ENCODE data around the gene INPP4B. TPM values are rescaled to one million over a fixed set of nuclear protein-coding genes. Genes with fewer than 3 reads are reported as not detected.
A peak's percentile ranks its signal among the peaks of the same experiment; 100 is the strongest.

INPP4B gene
- polyA plus RNA-seq, 1 experiment, result 18.1 TPM

DNA sequence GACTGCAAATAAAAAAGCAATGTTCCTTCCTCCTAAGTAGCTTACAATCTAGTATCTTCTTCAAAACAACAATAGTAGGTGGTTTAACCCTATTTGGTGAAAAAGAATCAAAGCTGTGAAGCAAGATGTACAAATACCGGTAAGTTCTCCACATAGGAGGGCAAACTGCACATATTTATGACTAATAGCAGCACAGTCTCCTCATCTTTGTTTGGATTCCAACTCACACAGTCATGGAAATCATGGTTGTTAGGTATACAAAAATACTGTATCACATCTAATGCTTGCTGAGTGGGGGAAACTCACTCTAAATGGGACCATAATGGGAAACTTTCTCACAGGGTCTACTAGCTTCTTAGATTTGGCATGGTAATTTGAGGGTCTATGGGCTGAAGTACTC, 597.2 kb downstream of the INPP4B start:
- 0 out of 2 replicates have a peak, but pooled peaks cover 1% of the 10 kb centered on the region for H3K36me3 ChIP-seq (ENCODE audit: control insufficient read depth, insufficient read depth, low read length)
- TF ChIP-seq, protein P1, sequence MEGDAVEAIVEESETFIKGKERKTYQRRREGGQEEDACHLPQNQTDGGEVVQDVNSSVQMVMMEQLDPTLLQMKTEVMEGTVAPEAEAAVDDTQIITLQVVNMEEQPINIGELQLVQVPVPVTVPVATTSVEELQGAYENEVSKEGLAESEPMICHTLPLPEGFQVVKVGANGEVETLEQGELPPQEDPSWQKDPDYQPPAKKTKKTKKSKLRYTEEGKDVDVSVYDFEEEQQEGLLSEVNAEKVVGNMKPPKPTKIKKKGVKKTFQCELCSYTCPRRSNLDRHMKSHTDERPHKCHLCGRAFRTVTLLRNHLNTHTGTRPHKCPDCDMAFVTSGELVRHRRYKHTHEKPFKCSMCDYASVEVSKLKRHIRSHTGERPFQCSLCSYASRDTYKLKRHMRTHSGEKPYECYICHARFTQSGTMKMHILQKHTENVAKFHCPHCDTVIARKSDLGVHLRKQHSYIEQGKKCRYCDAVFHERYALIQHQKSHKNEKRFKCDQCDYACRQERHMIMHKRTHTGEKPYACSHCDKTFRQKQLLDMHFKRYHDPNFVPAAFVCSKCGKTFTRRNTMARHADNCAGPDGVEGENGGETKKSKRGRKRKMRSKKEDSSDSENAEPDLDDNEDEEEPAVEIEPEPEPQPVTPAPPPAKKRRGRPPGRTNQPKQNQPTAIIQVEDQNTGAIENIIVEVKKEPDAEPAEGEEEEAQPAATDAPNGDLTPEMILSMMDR (IDR thresholded peaks at IDR 0.05; ENCODE audit: insufficient read depth, low read depth, low read length), result no peak
- peak; percentile 31 for DNase-seq (ENCODE audit: low read depth)
- no peaks in the 10 kb centered on the region for H3K27me3 ChIP-seq (ENCODE audit: control insufficient read depth, insufficient read depth, low read length)
- ChIA-PET POLR2A (no interaction called here), CTCF (interaction anchor here (1.2 kb wide), 1 partner anchor 23 kb away, joined by 3 read pairs; no protein-coding TSS in a partner anchor)
- H3K4me3 ChIP-seq (ENCODE audit: low read depth, low read length), result no peak overlapping the region

DNA sequence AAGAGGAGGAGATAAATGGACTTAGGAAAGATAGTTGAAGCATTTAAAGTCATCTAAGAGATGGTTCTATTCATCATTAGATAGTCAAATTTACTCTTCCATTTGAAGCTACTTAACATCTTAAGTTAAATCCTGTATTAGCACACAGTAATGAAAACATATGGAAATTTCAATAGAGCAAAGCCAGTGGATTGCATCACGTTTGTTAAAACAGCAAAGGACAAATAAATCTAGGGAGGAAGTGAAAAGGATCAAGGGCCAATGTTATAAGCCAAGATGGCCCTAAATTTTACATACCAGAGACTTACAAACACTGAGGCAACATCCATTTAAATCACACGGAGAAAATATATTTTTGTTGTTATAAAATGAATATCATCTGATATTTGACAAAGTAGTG, 602.8 kb downstream of the INPP4B start:
- H3K36me3 ChIP-seq (ENCODE audit: control insufficient read depth, insufficient read depth, low read length), result no peaks in the 10 kb centered on the region
- DNase-seq (ENCODE audit: low read depth), result no peak
- ChIA-PET CTCF (no interaction called here), POLR2A (no interaction called here)
- no peak overlapping the region for H3K4me3 ChIP-seq (ENCODE audit: low read depth, low read length)
- TF ChIP-seq, protein P1 (IDR thresholded peaks at IDR 0.05; ENCODE audit: insufficient read depth, low read depth, low read length), result no peak
- no peaks in the 10 kb centered on the region for H3K27me3 ChIP-seq (ENCODE audit: control insufficient read depth, insufficient read depth, low read length)

DNA sequence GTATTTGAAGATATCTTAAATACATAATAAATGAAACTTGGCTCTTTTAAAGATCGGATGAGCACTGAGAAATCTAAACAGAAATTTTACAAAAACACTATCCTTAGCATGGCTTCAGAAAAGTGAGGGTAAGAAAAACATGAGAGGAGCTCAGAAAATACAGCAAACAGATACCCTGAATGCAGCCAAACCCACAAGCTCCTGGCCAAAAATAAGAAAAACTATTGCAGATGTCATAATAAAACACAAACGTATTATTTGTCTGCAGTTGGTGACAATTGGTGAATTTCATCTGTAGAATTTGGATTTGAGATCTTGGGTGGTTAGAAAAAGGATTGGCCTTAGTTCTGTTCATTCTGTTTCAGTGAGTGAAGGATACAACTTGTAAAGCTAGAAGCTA, 603.9 kb downstream of the INPP4B start:
- ChIA-PET POLR2A (interaction anchor here (0.7 kb wide), 1 partner anchor 111 kb away, joined by 5 read pairs; no protein-coding TSS in a partner anchor), CTCF (no interaction called here)
- no peaks in the 10 kb centered on the region for H3K36me3 ChIP-seq (ENCODE audit: control insufficient read depth, insufficient read depth, low read length)
- no peak for DNase-seq (ENCODE audit: low read depth)
- H3K4me3 ChIP-seq (ENCODE audit: low read depth, low read length), result no peak overlapping the region
- no peaks in the 10 kb centered on the region for H3K27me3 ChIP-seq (ENCODE audit: control insufficient read depth, insufficient read depth, low read length)
- TF ChIP-seq, protein P1 (IDR thresholded peaks at IDR 0.05; ENCODE audit: insufficient read depth, low read depth, low read length), result no peak

DNA sequence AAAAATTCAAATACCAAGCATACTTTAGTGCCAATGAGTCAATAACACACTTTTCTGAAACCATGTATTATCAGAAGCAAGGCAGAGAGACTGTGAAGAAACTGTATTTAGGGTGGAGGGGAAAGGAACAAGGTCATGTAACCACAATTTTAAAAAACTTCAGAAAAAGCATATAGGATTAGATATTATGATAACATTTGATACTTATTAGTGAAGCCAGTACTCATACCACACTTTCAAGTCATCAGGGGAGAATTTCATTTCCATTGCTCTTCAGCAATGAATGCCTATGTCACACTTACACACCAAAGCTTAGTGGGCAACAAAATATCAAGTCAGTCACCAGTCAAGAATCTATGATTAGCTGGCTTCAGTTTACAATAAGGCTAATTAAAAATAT, 607.5 kb downstream of the INPP4B start:
- ChIA-PET CTCF (no interaction called here), POLR2A (no interaction called here)
- Histone ChIP-seq H3K27me3 (ENCODE audit: control insufficient read depth, insufficient read depth, low read length) (no peaks in the 10 kb centered on the region), H3K36me3 (ENCODE audit: control insufficient read depth, insufficient read depth, low read length) (no peaks in the 10 kb centered on the region), H3K4me3 (ENCODE audit: low read depth, low read length) (no peak overlapping the region)
- peak; percentile 22 for DNase-seq (ENCODE audit: low read depth)
- TF ChIP-seq, protein P1 (IDR thresholded peaks at IDR 0.05; ENCODE audit: insufficient read depth, low read depth, low read length), result no peak

DNA sequence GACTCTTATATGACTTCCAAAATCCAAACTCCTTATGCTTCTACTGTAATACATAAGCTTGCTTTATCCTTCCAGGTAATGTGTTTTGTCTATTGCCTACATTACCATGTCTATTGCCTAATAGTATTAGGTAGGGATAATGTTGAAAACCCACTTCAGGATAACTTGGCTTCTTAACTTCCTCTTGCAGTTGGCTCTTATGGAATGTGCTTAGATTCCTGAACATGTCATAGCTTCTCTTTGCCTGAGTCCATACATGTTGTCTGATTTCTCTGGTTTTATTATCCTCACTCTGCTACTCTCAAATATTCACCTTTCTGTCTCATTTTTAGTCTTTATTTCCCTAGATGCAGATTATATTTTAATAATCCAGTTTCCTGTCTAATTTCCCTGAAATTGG, 609.8 kb downstream of the INPP4B start:
- no peak for DNase-seq (ENCODE audit: low read depth)
- POLR2A ChIA-PET, result no interaction called here
- H3K36me3 ChIP-seq (ENCODE audit: control insufficient read depth, insufficient read depth, low read length), result no peaks in the 10 kb centered on the region
- H3K27me3 ChIP-seq (ENCODE audit: control insufficient read depth, insufficient read depth, low read length), result no peaks in the 10 kb centered on the region
- TF ChIP-seq, protein P1 (IDR thresholded peaks at IDR 0.05; ENCODE audit: insufficient read depth, low read depth, low read length), result no peak
- no peak overlapping the region for H3K4me3 ChIP-seq (ENCODE audit: low read depth, low read length)
- CTCF ChIA-PET, result interaction anchor here (1.5 kb wide), 1 partner anchor 14 kb away, joined by 3 read pairs; no protein-coding TSS in a partner anchor
